HEK293T (cell line): ENCODE results near the gene INTS7.

Experiments used
- ARNT ChIP-seq: fragments of 450-650 bp; IDR thresholded peaks from 2 replicates; pipeline ENCODE4 v1.6.1; 2017; ENCODE audit warnings: mild to moderate bottlenecking
- BHLHE40 ChIP-seq: fragments of 450-650 bp; IDR thresholded peaks from 2 replicates; pipeline ENCODE4 v1.6.1; 2016; ENCODE audit warnings: mild to moderate bottlenecking, moderate library complexity, borderline replicate concordance
- CTBP1 ChIP-seq: fragments of 450-650 bp; IDR thresholded peaks from 2 replicates; pipeline ENCODE4 v1.6.1; 2016; ENCODE audit warnings: borderline replicate concordance
- ELF4 ChIP-seq: fragments of 450-650 bp; IDR thresholded peaks from 2 replicates; pipeline ENCODE4 v1.6.1; 2017; ENCODE audit warnings: antibody characterized with exemption
- FOXA1 ChIP-seq: fragments of 450-650 bp; IDR thresholded peaks from 2 replicates; pipeline ENCODE4 v1.6.1; 2016; ENCODE audit warnings: mild to moderate bottlenecking
- FOXK2 ChIP-seq: fragments of 450-650 bp; IDR thresholded peaks from 2 replicates; pipeline ENCODE4 v1.6.1; 2016; ENCODE audit warnings: mild to moderate bottlenecking
- FOXM1 ChIP-seq: fragments of 450-650 bp; IDR thresholded peaks from 2 replicates; pipeline ENCODE4 v1.6.1; 2017; ENCODE audit warnings: mild to moderate bottlenecking, borderline replicate concordance
- L3MBTL2 ChIP-seq: fragments of 450-650 bp; conservative IDR thresholded peaks from 2 replicates; pipeline ENCODE4 v1.6.1; 2016; ENCODE audit warnings: mild to moderate bottlenecking
- NFRKB ChIP-seq: fragments of 450-650 bp; IDR thresholded peaks from 2 replicates; pipeline ENCODE4 v1.6.1; 2016; ENCODE audit warnings: mild to moderate bottlenecking, moderate library complexity
- PKNOX1 ChIP-seq: fragments of 450-650 bp; IDR thresholded peaks from 2 replicates; pipeline ENCODE4 v1.6.1; 2016
- SP1 ChIP-seq: fragments of 450-650 bp; IDR thresholded peaks from 2 replicates; pipeline ENCODE4 v1.6.1; 2017
- SUZ12 ChIP-seq: fragments of 450-650 bp; IDR thresholded peaks from 2 replicates; pipeline ENCODE4 v1.6.1; 2016; ENCODE audit warnings: mild to moderate bottlenecking
- ZNF384 ChIP-seq: fragments of 450-650 bp; IDR thresholded peaks from 2 replicates; pipeline ENCODE4 v1.6.1; 2016

DNA sequence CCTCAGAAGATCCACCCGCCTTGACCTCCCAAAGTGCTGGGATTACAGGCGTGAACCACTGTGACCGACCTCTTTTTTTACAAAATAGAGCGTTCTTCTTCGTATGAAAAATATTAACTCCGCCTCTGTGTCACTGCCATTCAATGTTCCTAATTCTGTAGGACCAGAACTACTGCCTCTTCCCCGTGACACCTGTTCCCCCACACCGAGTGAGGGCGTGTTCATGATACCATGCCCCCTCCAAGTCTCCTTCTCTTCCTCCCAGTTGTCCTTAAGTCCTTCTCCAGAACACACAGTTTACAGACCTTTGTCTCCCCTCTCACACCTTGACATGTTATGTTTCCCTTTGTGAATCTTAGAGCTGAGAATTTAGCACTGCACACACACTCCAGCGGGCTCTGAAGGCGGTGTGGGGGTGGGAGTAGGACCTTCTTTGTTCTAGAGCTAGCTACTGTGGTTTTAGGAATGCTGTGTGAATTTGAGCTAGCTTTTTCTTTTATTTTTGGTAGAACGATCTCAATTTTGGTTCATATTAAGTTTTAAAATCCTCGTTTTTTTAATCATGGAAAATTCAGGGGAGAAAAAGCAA lies 122.4 kb downstream of the INTS7 start:
- no peak for TF ChIP-seq ZNF384
- no peak for TF ChIP-seq PKNOX1
- no peak for TF ChIP-seq CTBP1
- no peak for TF ChIP-seq SP1
- no peak for TF ChIP-seq SUZ12
- no peak for TF ChIP-seq FOXM1
- TF ChIP-seq BHLHE40: no peak
- no peak for TF ChIP-seq NFRKB
- no peak for TF ChIP-seq ARNT
- TF ChIP-seq FOXK2: no peak
- TF ChIP-seq ELF4: no peak
- no peak for TF ChIP-seq FOXA1
- TF ChIP-seq L3MBTL2: no peak
